ENCODE data around the gene DYNLL2.
"Not testable (repeated sequence)": the region's sequence is repeated elsewhere in the genome, so short reads cannot be mapped to it uniquely, and the experiment has no call there.

Gene DYNLL2

GRCh38 chr17:58100506-58100905 lies 17.3 kb downstream of the DYNLL2 start:
- Histone ChIP-seq H3K4me3 (ENCODE audit: insufficient read depth, low read depth, low read length) (no peak overlapping the region), H3K9me3 (ENCODE audit: control insufficient read depth, low read length) (no peaks in the 10 kb centered on the region), H3K27me3 (ENCODE audit: control insufficient read depth, insufficient read depth, low read length, poor library complexity, severe bottlenecking) (no peaks in the 10 kb centered on the region), H3K36me3 (ENCODE audit: control insufficient read depth, insufficient read depth, low read length) (no peaks in the 10 kb centered on the region), H3K4me1 (ENCODE audit: control insufficient read depth, insufficient read depth, low read length) (no peaks in the 10 kb centered on the region), H3K27ac (ENCODE audit: insufficient read depth, low read depth, low read length, poor library complexity, severe bottlenecking) (no peak overlapping the region)

GRCh38 chr17:58101898-58102297 lies 18.7 kb downstream of the DYNLL2 start:
- H3K4me3 ChIP-seq (ENCODE audit: insufficient read depth, low read depth, low read length); H3K36me3 ChIP-seq (ENCODE audit: control insufficient read depth, insufficient read depth, low read length); H3K27me3 ChIP-seq (ENCODE audit: control insufficient read depth, insufficient read depth, low read length, poor library complexity, severe bottlenecking); H3K9me3 ChIP-seq (ENCODE audit: control insufficient read depth, low read length); H3K27ac ChIP-seq (ENCODE audit: insufficient read depth, low read depth, low read length, poor library complexity, severe bottlenecking); H3K4me1 ChIP-seq (ENCODE audit: control insufficient read depth, insufficient read depth, low read length): not testable (repeated sequence)

- Histone ChIP-seq H3K36me3 (ENCODE audit: control insufficient read depth, insufficient read depth, low read length) (no peaks in the 10 kb centered on the region), H3K4me1 (ENCODE audit: control insufficient read depth, insufficient read depth, low read length) (no peaks in the 10 kb centered on the region), H3K4me3 (ENCODE audit: insufficient read depth, low read depth, low read length) (no peak overlapping the region), H3K27ac (ENCODE audit: insufficient read depth, low read depth, low read length, poor library complexity, severe bottlenecking) (no peak overlapping the region), H3K27me3 (ENCODE audit: control insufficient read depth, insufficient read depth, low read length, poor library complexity, severe bottlenecking) (no peaks in the 10 kb centered on the region), H3K9me3 (ENCODE audit: control insufficient read depth, low read length) (no peaks in the 10 kb centered on the region)
- 100% methylated on average over 1 of the region's 1 CpG; no CpG with 5 or more reads in 1 of the 2 experiments for WGBS, 2 experiments
Observed at GRCh38 chr17:58105093-58105492, 21.9 kb downstream of the DYNLL2 start.

DNA sequence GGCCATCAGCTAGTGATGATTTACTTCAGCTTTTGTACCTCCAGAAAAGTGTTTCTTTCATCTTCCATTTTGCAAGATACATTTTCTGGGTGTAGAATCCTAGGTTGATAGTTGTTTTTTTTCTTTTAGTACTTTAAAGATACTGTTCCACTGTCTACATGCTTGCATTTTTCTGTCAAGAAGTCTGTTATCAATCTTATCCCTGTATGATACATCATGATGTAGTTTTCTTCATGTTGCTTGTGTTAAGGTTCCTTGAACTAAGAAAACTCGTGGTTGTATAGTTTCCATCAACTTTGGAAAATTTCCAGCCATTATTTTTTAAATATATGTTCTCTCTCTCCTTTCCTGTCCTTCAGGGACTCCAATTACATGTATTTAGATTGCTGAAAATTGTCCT lies 24.1 kb downstream of the DYNLL2 start:
- Histone ChIP-seq H3K9me3 (ENCODE audit: control insufficient read depth, low read length) (no peaks in the 10 kb centered on the region), H3K4me3 (ENCODE audit: insufficient read depth, low read depth, low read length) (no peak overlapping the region), H3K27me3 (ENCODE audit: control insufficient read depth, insufficient read depth, low read length, poor library complexity, severe bottlenecking) (no peaks in the 10 kb centered on the region), H3K36me3 (ENCODE audit: control insufficient read depth, insufficient read depth, low read length) (no peaks in the 10 kb centered on the region), H3K27ac (ENCODE audit: insufficient read depth, low read depth, low read length, poor library complexity, severe bottlenecking) (no peak overlapping the region), H3K4me1 (ENCODE audit: control insufficient read depth, insufficient read depth, low read length) (no peaks in the 10 kb centered on the region)
- 78% methylated on average over 1 of the region's 1 CpG; no CpG with 5 or more reads in 1 of the 2 experiments for whole genome bisulfite sequencing, 2 experiments

DNA sequence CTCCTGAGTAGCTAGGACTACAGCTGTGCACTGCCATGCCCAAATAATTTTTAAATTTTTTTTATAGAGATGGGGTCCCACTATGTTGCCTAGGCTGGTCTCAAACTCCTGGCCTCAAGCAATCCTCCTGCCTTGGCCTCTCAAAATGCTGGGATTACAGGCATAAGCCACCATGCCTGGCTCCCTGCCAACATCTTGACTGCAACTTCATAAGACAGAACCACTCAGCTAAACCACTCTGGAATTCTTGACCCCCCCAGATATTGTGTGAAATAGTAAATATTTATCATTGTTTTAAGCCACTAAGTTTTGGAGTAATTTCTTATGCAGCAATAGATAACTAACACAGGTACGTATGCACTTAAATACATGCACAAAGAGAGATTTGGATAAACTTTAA lies 26.0 kb downstream of the DYNLL2 start:
- Histone ChIP-seq H3K9me3 (ENCODE audit: control insufficient read depth, low read length) (no peaks in the 10 kb centered on the region), H3K4me1 (ENCODE audit: control insufficient read depth, insufficient read depth, low read length) (no peaks in the 10 kb centered on the region), H3K4me3 (ENCODE audit: insufficient read depth, low read depth, low read length) (no peak overlapping the region), H3K27ac (ENCODE audit: insufficient read depth, low read depth, low read length, poor library complexity, severe bottlenecking) (no peak overlapping the region), H3K27me3 (ENCODE audit: control insufficient read depth, insufficient read depth, low read length, poor library complexity, severe bottlenecking) (peaks cover 4% of the 10 kb centered on the region), H3K36me3 (ENCODE audit: control insufficient read depth, insufficient read depth, low read length) (no peaks in the 10 kb centered on the region)
- 40% methylated on average over 1 of the region's 1 CpG; no CpG with 5 or more reads in 1 of the 2 experiments for WGBS, 2 experiments

DNA sequence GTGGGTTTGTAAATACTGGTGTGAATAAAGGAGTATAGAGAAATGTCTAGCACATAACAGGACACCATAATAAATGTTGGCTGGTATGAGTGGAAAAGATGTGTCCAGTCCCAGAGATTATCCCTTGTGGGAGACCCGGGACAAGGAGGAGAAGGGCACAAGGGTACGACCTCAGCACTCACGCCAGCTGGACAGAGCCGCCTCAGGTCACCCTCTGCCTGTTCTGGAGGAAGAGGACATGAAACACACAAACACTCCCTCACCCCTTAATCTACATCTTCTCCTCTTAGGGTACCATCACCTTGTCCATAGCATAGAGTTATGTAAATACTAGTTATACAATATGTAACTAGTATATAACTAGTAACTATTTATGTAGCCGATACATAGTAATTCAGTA lies 26.8 kb downstream of the DYNLL2 start:
- no peaks in the 10 kb centered on the region for H3K36me3 ChIP-seq (ENCODE audit: control insufficient read depth, insufficient read depth, low read length)
- peaks cover 10% of the 10 kb centered on the region for H3K27me3 ChIP-seq (ENCODE audit: control insufficient read depth, insufficient read depth, low read length, poor library complexity, severe bottlenecking)
- WGBS, 2 experiments: 79 to 90% methylated on average over 3 to 5 of the region's 5 CpGs
- H3K4me1 ChIP-seq (ENCODE audit: control insufficient read depth, insufficient read depth, low read length): no peaks in the 10 kb centered on the region
- no peaks in the 10 kb centered on the region for H3K9me3 ChIP-seq (ENCODE audit: control insufficient read depth, low read length)
- no peak overlapping the region for H3K27ac ChIP-seq (ENCODE audit: insufficient read depth, low read depth, low read length, poor library complexity, severe bottlenecking)
- no peak overlapping the region for H3K4me3 ChIP-seq (ENCODE audit: insufficient read depth, low read depth, low read length)

- Histone ChIP-seq H3K4me3 (ENCODE audit: insufficient read depth, low read depth, low read length) (no peak overlapping the region), H3K36me3 (ENCODE audit: control insufficient read depth, insufficient read depth, low read length) (no peaks in the 10 kb centered on the region), H3K9me3 (ENCODE audit: control insufficient read depth, low read length) (no peaks in the 10 kb centered on the region), H3K27me3 (ENCODE audit: control insufficient read depth, insufficient read depth, low read length, poor library complexity, severe bottlenecking) (peaks cover 10% of the 10 kb centered on the region), H3K27ac (ENCODE audit: insufficient read depth, low read depth, low read length, poor library complexity, severe bottlenecking) (no peak overlapping the region), H3K4me1 (ENCODE audit: control insufficient read depth, insufficient read depth, low read length) (no peaks in the 10 kb centered on the region)
- 92 to 94% methylated on average over 3 of the region's 3 CpGs for WGBS, 2 experiments
Observed at GRCh38 chr17:58111676-58112075, 28.5 kb downstream of the DYNLL2 start.

DNA sequence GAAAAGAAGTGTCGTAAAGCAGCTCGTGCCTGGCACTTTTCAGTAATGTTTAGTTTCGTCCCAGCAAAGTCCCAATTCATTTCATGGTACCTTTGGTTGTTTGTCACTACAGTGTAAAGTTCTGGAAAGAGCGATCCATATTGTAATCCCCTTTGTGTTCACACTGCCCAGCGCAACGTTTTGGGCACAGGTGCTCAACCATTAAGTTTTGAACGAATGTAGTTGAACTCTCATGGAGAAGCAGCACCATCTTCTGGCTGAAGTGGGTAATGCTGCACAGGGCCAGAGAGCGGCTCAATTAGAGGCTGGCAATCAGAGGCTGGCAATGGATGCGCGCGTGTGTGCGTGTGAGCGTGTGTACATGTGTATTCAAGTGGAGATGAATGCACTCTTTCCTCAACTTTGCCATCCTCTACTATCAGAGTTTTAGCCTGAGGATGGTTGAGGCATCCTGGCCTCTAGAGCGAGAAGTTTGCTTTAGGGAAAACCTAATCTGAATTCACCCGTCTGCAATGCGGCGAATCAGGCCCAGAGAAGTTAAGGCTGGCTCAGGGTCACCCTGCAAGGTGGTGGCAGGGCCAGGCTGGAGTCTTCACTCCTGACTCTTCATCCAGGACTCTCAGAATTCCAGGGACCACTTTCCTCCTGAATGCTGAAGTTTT lies 29.9 kb downstream of the DYNLL2 start:
- no peak overlapping the region for H3K4me3 ChIP-seq (ENCODE audit: insufficient read depth, low read depth, low read length)
- H3K9me3 ChIP-seq (ENCODE audit: control insufficient read depth, low read length): no peaks in the 10 kb centered on the region
- H3K4me1 ChIP-seq (ENCODE audit: control insufficient read depth, insufficient read depth, low read length): no peaks in the 10 kb centered on the region
- H3K27ac ChIP-seq (ENCODE audit: insufficient read depth, low read depth, low read length, poor library complexity, severe bottlenecking): no peak overlapping the region
- peaks cover 15% of the 10 kb centered on the region for H3K27me3 ChIP-seq (ENCODE audit: control insufficient read depth, insufficient read depth, low read length, poor library complexity, severe bottlenecking)
- no peaks in the 10 kb centered on the region for H3K36me3 ChIP-seq (ENCODE audit: control insufficient read depth, insufficient read depth, low read length)
- WGBS, 2 experiments: 48% methylated on average over 17 of the region's 17 CpGs

DNA sequence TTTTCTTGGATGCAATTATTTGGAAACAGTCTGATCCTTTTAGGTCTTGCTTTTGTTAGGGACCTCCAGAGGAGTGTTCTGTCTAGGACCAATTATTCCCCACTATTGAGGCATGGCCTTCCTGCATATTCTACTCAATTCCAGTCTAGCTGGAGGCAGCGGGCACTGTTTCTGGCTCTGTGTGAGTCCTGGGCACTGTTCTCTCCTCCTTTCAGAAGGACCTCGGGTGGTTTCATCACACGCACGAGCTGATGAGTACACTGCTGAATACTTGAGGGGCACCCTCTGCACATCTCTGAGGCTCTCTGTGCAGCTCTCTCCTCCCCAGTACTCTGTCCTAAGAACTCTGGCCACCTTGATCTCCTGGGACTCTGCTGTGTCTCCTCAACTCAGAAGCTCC lies 30.7 kb downstream of the DYNLL2 start:
- H3K4me1 ChIP-seq (ENCODE audit: control insufficient read depth, insufficient read depth, low read length): no peaks in the 10 kb centered on the region
- peaks cover 19% of the 10 kb centered on the region for H3K27me3 ChIP-seq (ENCODE audit: control insufficient read depth, insufficient read depth, low read length, poor library complexity, severe bottlenecking)
- no peak overlapping the region for H3K4me3 ChIP-seq (ENCODE audit: insufficient read depth, low read depth, low read length)
- no peaks in the 10 kb centered on the region for H3K36me3 ChIP-seq (ENCODE audit: control insufficient read depth, insufficient read depth, low read length)
- 86 to 93% methylated on average over 4 of the region's 4 CpGs for WGBS, 2 experiments
- H3K27ac ChIP-seq (ENCODE audit: insufficient read depth, low read depth, low read length, poor library complexity, severe bottlenecking): no peak overlapping the region
- no peaks in the 10 kb centered on the region for H3K9me3 ChIP-seq (ENCODE audit: control insufficient read depth, low read length)

- no peaks in the 10 kb centered on the region for H3K36me3 ChIP-seq (ENCODE audit: control insufficient read depth, insufficient read depth, low read length)
- peaks cover 25% of the 10 kb centered on the region for H3K27me3 ChIP-seq (ENCODE audit: control insufficient read depth, insufficient read depth, low read length, poor library complexity, severe bottlenecking)
- no peaks in the 10 kb centered on the region for H3K9me3 ChIP-seq (ENCODE audit: control insufficient read depth, low read length)
- no peaks in the 10 kb centered on the region for H3K4me1 ChIP-seq (ENCODE audit: control insufficient read depth, insufficient read depth, low read length)
- H3K4me3 ChIP-seq (ENCODE audit: insufficient read depth, low read depth, low read length): no peak overlapping the region
- H3K27ac ChIP-seq (ENCODE audit: insufficient read depth, low read depth, low read length, poor library complexity, severe bottlenecking): no peak overlapping the region
- WGBS, 2 experiments: 89 to 93% methylated on average over 5 of the region's 5 CpGs
Observed at GRCh38 chr17:58117382-58117781, 34.2 kb downstream of the DYNLL2 start.

DNA sequence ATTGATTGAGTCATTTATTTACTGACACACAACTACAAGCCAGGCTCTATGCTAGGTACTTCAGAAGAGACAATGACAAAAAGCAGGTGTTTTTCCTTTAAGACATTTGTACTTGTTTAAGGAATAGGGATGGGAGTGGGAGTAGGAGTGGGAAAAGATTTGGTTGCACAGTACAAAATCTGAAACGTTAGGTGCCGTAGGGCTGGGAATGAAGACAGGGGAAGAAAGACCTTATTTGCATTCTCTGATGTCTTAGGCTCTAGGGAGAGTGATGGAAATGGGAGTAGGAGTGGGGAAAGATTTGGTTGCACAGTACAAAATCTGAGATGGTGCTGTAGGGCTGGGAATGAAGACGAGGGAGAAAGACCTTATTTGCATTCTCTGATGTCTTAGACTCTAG lies 36.3 kb downstream of the DYNLL2 start:
- Histone ChIP-seq H3K27ac (ENCODE audit: insufficient read depth, low read depth, low read length, poor library complexity, severe bottlenecking) (no peak overlapping the region), H3K27me3 (ENCODE audit: control insufficient read depth, insufficient read depth, low read length, poor library complexity, severe bottlenecking) (peaks cover 19% of the 10 kb centered on the region), H3K4me1 (ENCODE audit: control insufficient read depth, insufficient read depth, low read length) (no peaks in the 10 kb centered on the region), H3K4me3 (ENCODE audit: insufficient read depth, low read depth, low read length) (no peak overlapping the region), H3K36me3 (ENCODE audit: control insufficient read depth, insufficient read depth, low read length) (no peaks in the 10 kb centered on the region), H3K9me3 (ENCODE audit: control insufficient read depth, low read length) (no peaks in the 10 kb centered on the region)
- 72 to 74% methylated on average over 3 of the region's 3 CpGs for WGBS, 2 experiments

All from ectodermal cell (in vitro differentiated cells).